Measurements from ENCODE around the gene PRDX3. TPM values are rescaled to one million over a fixed set of nuclear protein-coding genes. Genes with fewer than 3 reads are reported as not detected.

The PRDX3 gene
- total RNA-seq, 1 donor from 2014 or later = 63.7 TPM

GRCh38 chr10:119210633-119211032 is 32.0 kb upstream of the PRDX3 start:
- Mint-ChIP-seq H3K27me3 (no peaks in the 10 kb centered on the region), H3K27ac (no peak overlapping the region), H3K36me3 (ENCODE audit: low read depth) (peaks cover 15% of the 10 kb centered on the region), H3K4me1 (peaks cover 66% of the 10 kb centered on the region), H3K4me3 (no peak overlapping the region), H3K9me3 (no peaks in the 10 kb centered on the region)
- intact Hi-C loops (cut with micrococcal nuclease) = no loop called here
- DNase-seq (no peak), ATAC-seq (ENCODE audit: low read depth) (no peak)
- CTCF ChIA-PET = interaction anchor here (0.9 to 2.3 kb wide), 5 partner anchors 58 to 279 kb away, joined by 3 to 31 read pairs (median 3); no protein-coding TSS in a partner anchor
- no peak for TF ChIP-seq CTCF (IDR thresholded peaks at IDR 0.05)
- POLR2A ChIA-PET = interaction anchor here (1.8 to 5.6 kb wide), 3 partner anchors 61 to 97 kb away, joined by 7 to 134 read pairs (median 11); no protein-coding TSS in a partner anchor

GRCh38 chr10:119209736-119210355 is 31.2 kb upstream of the PRDX3 start:
- intact Hi-C loops (cut with micrococcal nuclease) = loop anchor here (1.0 kb wide), 2 partner anchors 61 to 96 kb away; no protein-coding TSS in a partner anchor
- Mint-ChIP-seq H3K4me3 (peak overlapping the region; percentile 93), H3K9me3 (no peaks in the 10 kb centered on the region), H3K36me3 (ENCODE audit: low read depth) (peaks cover 15% of the 10 kb centered on the region), H3K27ac (peak overlapping the region; percentile 87), H3K4me1 (peaks cover 62% of the 10 kb centered on the region), H3K27me3 (no peaks in the 10 kb centered on the region)
- CTCF ChIA-PET = interaction anchor here (0.6 to 13.0 kb wide), 19 partner anchors 8 to 308 kb away, joined by 3 to 127 read pairs (median 4); no protein-coding TSS in a partner anchor
- no peak for TF ChIP-seq CTCF (IDR thresholded peaks at IDR 0.05)
- no peak for DNase-seq
- POLR2A ChIA-PET = interaction anchor here (0.7 to 5.6 kb wide), 6 partner anchors 58 to 216 kb away, joined by 4 to 134 read pairs (median 6); no protein-coding TSS in a partner anchor
- no peak for ATAC-seq (ENCODE audit: low read depth)

- ChIA-PET CTCF (interaction anchor here (0.6 to 13.0 kb wide), 21 partner anchors 9 to 308 kb away, joined by 3 to 127 read pairs (median 4); no protein-coding TSS in a partner anchor), POLR2A (interaction anchor here (0.6 to 5.6 kb wide), 16 partner anchors 11 to 663 kb away, joined by 3 to 134 read pairs (median 4); no protein-coding TSS in a partner anchor)
- intact Hi-C loops (cut with micrococcal nuclease) = loop anchor here (1.0 kb wide), 2 partner anchors 62 to 97 kb away; no protein-coding TSS in a partner anchor
- peaks cover 15% of the 10 kb centered on the region for H3K36me3 Mint-ChIP-seq (ENCODE audit: low read depth)
- peak; percentile 39 for DNase-seq
- no peaks in the 10 kb centered on the region for H3K27me3 Mint-ChIP-seq
- peak overlapping the region; percentile 93 for H3K4me3 Mint-ChIP-seq
- TF ChIP-seq CTCF (IDR thresholded peaks at IDR 0.05) = no peak
- no peaks in the 10 kb centered on the region for H3K9me3 Mint-ChIP-seq
- peak; percentile 20 for ATAC-seq (ENCODE audit: low read depth)
- H3K27ac Mint-ChIP-seq = peak overlapping the region; percentile 87
- H3K4me1 Mint-ChIP-seq = peaks cover 56% of the 10 kb centered on the region
These were observed 30.6 kb upstream of the PRDX3 start for GRCh38 chr10:119209035-119209735.

GRCh38 chr10:119208553-119208940 is 29.9 kb upstream of the PRDX3 start:
- ChIA-PET POLR2A (interaction anchor here (0.6 to 5.6 kb wide), 11 partner anchors 17 to 318 kb away, joined by 3 to 134 read pairs (median 7); no protein-coding TSS in a partner anchor), CTCF (interaction anchor here (0.8 to 13.0 kb wide), 13 partner anchors 9 to 281 kb away, joined by 3 to 127 read pairs (median 6); no protein-coding TSS in a partner anchor)
- H3K36me3 Mint-ChIP-seq (ENCODE audit: low read depth) = peaks cover 15% of the 10 kb centered on the region
- no peaks in the 10 kb centered on the region for H3K27me3 Mint-ChIP-seq
- peak overlapping the region; percentile 87 for H3K27ac Mint-ChIP-seq
- H3K4me3 Mint-ChIP-seq = peak overlapping the region; percentile 93
- no peak for TF ChIP-seq CTCF (IDR thresholded peaks at IDR 0.05)
- ATAC-seq (ENCODE audit: low read depth) (no peak), DNase-seq (no peak)
- peaks cover 49% of the 10 kb centered on the region for H3K4me1 Mint-ChIP-seq
- no peaks in the 10 kb centered on the region for H3K9me3 Mint-ChIP-seq
- intact Hi-C loops (cut with micrococcal nuclease) = loop anchor here (1.0 kb wide), 1 partner anchor 161 kb away; no protein-coding TSS in a partner anchor
